Subcutaneous adipose tissue (tissue), 4 donors: ENCODE measurements around the gene TMED4. TPM values are rescaled to one million over a fixed set of nuclear protein-coding genes. Genes with fewer than 3 reads are reported as not detected.

ENCODE experiments used
- total RNA-seq, 4 donors: library from RNA; depleted of rRNA; stranded (reverse); fragments of >200 nt; gene quantifications; one replicate each; pipeline ENCODE4 v1.1.0, GENCODE V29; 2016
- TF ChIP-seq, protein P1 (sequence below): fragments of 450-650 bp; IDR thresholded peaks from one replicate; pipeline ENCODE4 v1.5.1; 2016; ENCODE audit warnings: low read depth, mild to moderate bottlenecking, control low read depth, antibody characterized with exemption, moderate library complexity

TMED4 gene
- total RNA-seq, 4 donors from 2014 or later: 61.8 to 160 (median 134) TPM

DNA sequence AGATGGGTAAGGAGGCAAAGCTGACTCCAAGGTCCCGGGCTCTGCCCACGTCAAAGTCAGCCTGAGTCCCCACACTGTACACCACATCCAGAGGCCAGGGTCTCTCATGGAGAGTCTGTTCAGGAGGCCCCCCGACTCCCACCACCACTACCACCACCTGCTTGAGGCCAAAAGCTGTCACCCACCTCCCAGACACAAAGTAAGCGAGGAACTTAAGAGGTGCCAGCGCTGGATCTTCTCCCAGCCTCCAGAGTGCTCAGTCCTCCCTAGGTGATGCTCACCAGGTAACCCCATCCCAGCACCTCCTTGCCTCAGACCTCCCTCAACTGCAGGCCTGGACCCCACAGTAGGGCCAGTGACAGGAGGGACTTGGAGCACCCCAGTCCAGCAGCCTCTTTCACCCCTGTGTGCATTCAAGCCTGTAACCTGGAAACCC, 41.4 kb downstream of the TMED4 start:
- TF ChIP-seq, protein P1, sequence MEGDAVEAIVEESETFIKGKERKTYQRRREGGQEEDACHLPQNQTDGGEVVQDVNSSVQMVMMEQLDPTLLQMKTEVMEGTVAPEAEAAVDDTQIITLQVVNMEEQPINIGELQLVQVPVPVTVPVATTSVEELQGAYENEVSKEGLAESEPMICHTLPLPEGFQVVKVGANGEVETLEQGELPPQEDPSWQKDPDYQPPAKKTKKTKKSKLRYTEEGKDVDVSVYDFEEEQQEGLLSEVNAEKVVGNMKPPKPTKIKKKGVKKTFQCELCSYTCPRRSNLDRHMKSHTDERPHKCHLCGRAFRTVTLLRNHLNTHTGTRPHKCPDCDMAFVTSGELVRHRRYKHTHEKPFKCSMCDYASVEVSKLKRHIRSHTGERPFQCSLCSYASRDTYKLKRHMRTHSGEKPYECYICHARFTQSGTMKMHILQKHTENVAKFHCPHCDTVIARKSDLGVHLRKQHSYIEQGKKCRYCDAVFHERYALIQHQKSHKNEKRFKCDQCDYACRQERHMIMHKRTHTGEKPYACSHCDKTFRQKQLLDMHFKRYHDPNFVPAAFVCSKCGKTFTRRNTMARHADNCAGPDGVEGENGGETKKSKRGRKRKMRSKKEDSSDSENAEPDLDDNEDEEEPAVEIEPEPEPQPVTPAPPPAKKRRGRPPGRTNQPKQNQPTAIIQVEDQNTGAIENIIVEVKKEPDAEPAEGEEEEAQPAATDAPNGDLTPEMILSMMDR: no peak

DNA sequence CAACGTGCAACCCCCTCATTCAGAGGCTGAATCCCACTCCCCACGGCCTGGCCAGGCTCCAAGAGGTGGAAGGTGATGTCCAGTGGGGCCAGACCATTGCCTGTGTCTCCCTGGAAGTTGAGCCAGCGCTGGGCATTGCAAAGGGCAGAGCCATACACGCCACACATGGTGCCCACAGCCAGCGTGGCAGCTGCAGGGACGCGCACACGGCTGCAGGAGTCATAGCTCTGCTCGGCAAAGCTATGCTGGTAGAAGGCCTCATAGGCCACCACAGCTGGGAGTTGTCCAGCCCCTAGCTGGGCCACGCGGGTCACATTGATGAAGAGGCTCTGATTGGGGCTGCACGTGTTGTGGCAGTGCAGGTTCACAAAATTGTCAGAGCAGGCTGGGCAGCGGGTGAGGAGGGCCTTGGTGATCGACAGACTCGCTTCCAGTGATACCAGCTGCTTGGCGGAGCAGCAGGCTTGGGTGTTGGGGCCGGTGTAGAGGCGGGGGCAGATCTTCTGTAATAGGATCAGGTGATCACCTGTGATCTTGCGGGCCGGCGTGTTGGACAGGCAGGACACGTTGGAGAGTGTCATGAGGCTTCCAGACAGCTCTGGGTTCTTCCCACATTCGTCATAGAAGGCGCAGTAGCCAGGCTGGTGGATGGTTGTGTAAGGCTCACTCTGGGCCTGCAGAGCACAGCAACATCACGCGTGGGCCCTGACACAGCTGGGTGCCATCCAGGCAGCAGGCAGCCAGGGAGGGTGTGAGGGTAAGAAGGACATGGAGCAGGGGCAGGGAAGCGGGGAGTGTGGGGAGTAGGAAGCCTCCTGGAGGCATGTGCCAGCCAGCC, 42.1 kb downstream of the TMED4 start:
- TF ChIP-seq, protein P1: no peak

DNA sequence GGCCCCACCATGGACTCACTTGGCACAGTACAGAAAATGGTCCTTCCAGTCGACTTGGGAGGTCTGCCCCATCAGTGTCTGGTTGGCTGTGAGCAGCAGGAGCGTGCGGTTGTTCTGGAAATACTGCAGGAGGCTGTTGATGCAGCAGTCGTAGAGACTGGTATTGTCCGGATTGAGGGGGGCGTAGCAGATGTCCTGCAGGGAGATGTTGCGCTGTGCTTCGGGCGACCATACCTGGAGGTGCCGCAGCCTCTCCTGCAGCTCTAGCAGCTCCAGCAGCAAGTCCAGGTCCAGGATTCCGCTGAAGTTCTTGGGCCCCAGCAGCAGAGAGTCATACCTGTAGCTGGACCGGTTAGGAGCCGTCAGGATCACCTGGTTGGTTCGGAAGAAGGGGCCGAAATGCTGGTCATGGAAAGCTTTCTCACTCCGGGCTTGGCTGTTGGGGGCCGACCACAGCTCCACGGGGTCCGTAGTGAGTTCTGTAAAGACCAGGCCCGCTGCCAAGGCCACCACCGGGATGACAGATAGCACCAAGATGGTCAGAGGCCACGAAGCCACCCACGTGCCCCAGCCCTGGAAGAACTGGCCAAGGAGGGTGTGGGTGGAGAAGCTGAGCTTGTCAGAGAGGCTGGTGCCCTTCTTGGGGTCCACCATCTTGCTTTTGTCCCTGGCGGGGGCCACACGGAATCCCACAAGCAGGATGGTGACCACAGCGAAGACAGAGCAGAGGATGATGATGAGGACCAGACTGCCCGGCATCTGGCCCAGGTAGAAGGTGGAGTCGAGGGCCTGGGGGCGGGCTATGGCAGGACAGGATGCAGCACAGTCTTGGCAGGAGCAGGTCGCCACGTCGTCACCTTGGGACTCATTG, 43.0 kb downstream of the TMED4 start:
- TF ChIP-seq, protein P1: no peak

DNA sequence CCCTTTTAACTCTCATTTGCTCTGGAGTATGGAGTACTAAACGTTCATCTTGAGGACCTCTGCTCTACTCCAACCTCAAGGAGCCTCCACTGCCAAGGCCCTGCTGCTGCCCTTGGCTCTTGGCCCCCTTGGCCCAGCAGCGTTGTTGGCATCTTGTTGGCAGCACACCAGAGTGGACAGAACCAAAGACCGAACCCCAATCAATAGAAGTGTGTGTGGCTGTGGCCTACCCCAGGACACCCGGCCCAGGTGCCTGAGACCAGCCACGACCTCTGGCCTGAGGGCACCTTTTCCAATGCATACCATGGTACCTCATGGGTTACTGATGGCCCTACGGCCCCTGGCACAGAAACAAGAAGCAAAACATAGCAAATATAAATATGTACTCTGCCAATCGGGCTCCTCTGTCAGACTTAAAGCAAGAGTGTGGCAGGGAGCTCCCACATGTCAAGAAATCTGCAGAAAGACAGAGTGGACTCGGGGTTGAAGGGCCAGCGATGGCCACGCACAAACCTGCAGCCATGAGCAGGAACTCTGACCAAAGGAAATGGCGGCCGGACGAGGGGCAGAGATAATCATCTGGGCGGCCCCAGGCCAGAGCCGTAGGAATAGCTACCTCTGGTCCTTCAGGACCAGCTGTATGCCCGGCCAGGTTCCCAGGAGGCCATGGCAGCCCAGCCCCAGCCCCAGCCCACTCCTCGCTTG, 43.8 kb downstream of the TMED4 start:
- TF ChIP-seq, protein P1: no peak

DNA sequence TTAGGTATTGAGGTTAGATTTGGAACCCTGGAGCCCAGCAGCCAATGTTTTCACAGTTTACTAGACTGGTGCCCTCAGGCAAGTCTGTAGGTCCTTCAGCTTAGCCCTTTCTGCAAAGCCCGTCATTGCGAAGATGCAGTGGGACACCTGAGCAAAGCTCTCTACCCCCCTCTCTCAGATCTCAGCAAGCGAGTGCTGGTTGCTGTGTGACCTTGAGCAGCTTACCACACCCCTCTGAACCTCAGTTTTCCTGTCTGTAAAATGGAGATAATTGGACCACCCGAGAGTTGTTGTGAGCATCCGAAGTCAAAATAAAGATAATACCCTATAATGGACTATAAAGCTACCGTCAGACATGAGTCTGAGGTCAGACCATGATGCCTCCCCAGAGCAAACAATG, 44.6 kb downstream of the TMED4 start:
- TF ChIP-seq, protein P1: no peak

DNA sequence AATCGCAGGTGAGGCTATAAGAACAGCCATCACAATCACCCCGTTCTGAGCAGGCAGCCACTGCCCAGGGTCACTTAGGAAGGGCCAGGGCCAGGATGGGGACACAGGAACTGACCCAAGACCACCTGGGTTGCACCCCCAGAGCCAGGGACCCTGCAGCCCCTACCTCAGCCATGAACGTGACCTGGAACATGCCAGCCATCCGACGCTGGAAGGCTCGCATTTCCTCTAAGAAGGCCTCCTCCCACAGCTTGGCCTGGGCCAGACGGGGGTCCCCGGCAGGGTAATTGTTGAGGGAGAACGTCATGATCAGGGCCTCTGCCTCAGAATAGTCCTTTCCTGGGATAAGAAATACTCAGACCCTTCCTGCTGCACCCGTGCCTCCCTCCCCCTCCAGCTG, 45.9 kb downstream of the TMED4 start:
- TF ChIP-seq, protein P1: no peak
